Activated naive CD4-positive, alpha-beta T cell treated with anti-CD3 and anti-CD28 coated beads for 36 hours (primary cell): ENCODE measurements around the gene ARHGEF4. TPM values are rescaled to one million over a fixed set of nuclear protein-coding genes. Genes with fewer than 3 reads are reported as not detected.

ENCODE experiments used
- CTCF ChIA-PET: fragments of 350-600 bp; sonication (Branson Sonifier 250); formaldehyde crosslinking; loops from one replicate; lab custom pipeline; 2021; ENCODE audit warnings: antibody characterized with exemption; lab: Charles Lee
- DNase-seq: peaks from one replicate; pipeline ENCODE4 v3.0.0-alpha.2; 2020
- H3K27ac Mint-ChIP-seq: one replicate; pipeline ENCODE4 v1.8.0; 2021; ENCODE audit warnings: mild to moderate bottlenecking, mixed read lengths
- H3K27me3 Mint-ChIP-seq: one replicate; pipeline ENCODE4 v1.8.0; 2021; ENCODE audit warnings: low read depth, mixed read lengths
- H3K36me3 Mint-ChIP-seq: one replicate; pipeline ENCODE4 v1.8.0; 2021; ENCODE audit warnings: low read depth, mixed read lengths
- H3K4me1 Mint-ChIP-seq: one replicate; pipeline ENCODE4 v1.8.0; 2021; ENCODE audit warnings: low read depth, mixed read lengths
- H3K4me3 Mint-ChIP-seq: one replicate; pipeline ENCODE4 v1.8.0; 2021; ENCODE audit warnings: mild to moderate bottlenecking, moderate library complexity, mixed read lengths
- H3K9me3 Mint-ChIP-seq: one replicate; pipeline ENCODE4 v1.8.0; 2021; ENCODE audit warnings: mixed read lengths
- intact Hi-C: fragments of 100-400 bp; cut with micrococcal nuclease; formaldehyde crosslinking; loops from one replicate; pipeline ENCODE4 v1.15.1; 2023
- total RNA-seq, 2 experiments: library from RNA; stranded (reverse); gene quantifications; one replicate each; pipeline ENCODE4 v1.2.3, GENCODE V29; 2021

Gene ARHGEF4
- total RNA-seq, 2 experiments from 2014 or later, result 2.6 to 3.3 TPM

- Mint-ChIP-seq H3K36me3 (no peaks in the 10 kb centered on the region), H3K27me3 (peaks cover 10% of the 10 kb centered on the region), H3K27ac (no peak overlapping the region), H3K9me3 (peaks cover 1% of the 10 kb centered on the region), H3K4me3 (no peak overlapping the region), H3K4me1 (peaks cover under 1% of the 10 kb centered on the region)
- CTCF ChIA-PET, result no interaction called here
- DNase-seq, result no peak
- intact Hi-C loops, result no loop called here
These were observed 168.7 kb downstream of the ARHGEF4 start for GRCh38 chr2:131005216-131005935.

- intact Hi-C loops, result no loop called here
- CTCF ChIA-PET, result no interaction called here
- H3K27ac Mint-ChIP-seq, result no peak overlapping the region
- no peak for DNase-seq
- H3K9me3 Mint-ChIP-seq, result peaks cover 1% of the 10 kb centered on the region
- H3K4me1 Mint-ChIP-seq, result peaks cover 13% of the 10 kb centered on the region
- H3K4me3 Mint-ChIP-seq, result no peak overlapping the region
- H3K27me3 Mint-ChIP-seq, result peaks cover 8% of the 10 kb centered on the region
- H3K36me3 Mint-ChIP-seq, result no peaks in the 10 kb centered on the region
These were observed 169.8 kb downstream of the ARHGEF4 start for GRCh38 chr2:131006561-131006960.

GRCh38 chr2:131008967-131009366, 172.3 kb downstream of the ARHGEF4 start:
- H3K27ac Mint-ChIP-seq, result no peak overlapping the region
- DNase-seq, result no peak
- intact Hi-C loops, result no loop called here
- H3K4me3 Mint-ChIP-seq, result no peak overlapping the region
- peaks cover 1% of the 10 kb centered on the region for H3K9me3 Mint-ChIP-seq
- CTCF ChIA-PET, result no interaction called here
- H3K27me3 Mint-ChIP-seq, result peaks cover 4% of the 10 kb centered on the region
- peaks cover 17% of the 10 kb centered on the region for H3K4me1 Mint-ChIP-seq
- H3K36me3 Mint-ChIP-seq, result no peaks in the 10 kb centered on the region

- H3K9me3 Mint-ChIP-seq, result peaks cover 1% of the 10 kb centered on the region
- peaks cover 17% of the 10 kb centered on the region for H3K4me1 Mint-ChIP-seq
- H3K27ac Mint-ChIP-seq, result no peak overlapping the region
- H3K36me3 Mint-ChIP-seq, result no peaks in the 10 kb centered on the region
- no peak for DNase-seq
- intact Hi-C loops, result no loop called here
- CTCF ChIA-PET, result interaction anchor here (0.6 to 0.7 kb wide), 2 partner anchors 32 to 89 kb away, joined by 3 to 4 read pairs; no protein-coding TSS in a partner anchor
- peaks cover 4% of the 10 kb centered on the region for H3K27me3 Mint-ChIP-seq
- no peak overlapping the region for H3K4me3 Mint-ChIP-seq
These were observed 173.2 kb downstream of the ARHGEF4 start for GRCh38 chr2:131009713-131010475.

- H3K27me3 Mint-ChIP-seq, result peaks cover 4% of the 10 kb centered on the region
- intact Hi-C loops, result no loop called here
- H3K4me1 Mint-ChIP-seq, result peaks cover 17% of the 10 kb centered on the region
- no peak for DNase-seq
- H3K27ac Mint-ChIP-seq, result no peak overlapping the region
- peaks cover 1% of the 10 kb centered on the region for H3K9me3 Mint-ChIP-seq
- CTCF ChIA-PET, result interaction anchor here (0.6 to 0.7 kb wide), 2 partner anchors 32 to 90 kb away, joined by 3 to 4 read pairs; no protein-coding TSS in a partner anchor
- H3K36me3 Mint-ChIP-seq, result no peaks in the 10 kb centered on the region
- H3K4me3 Mint-ChIP-seq, result no peak overlapping the region
These were observed 173.9 kb downstream of the ARHGEF4 start for GRCh38 chr2:131010566-131010965.

GRCh38 chr2:131011486-131011885, 174.8 kb downstream of the ARHGEF4 start:
- H3K27ac Mint-ChIP-seq, result no peak overlapping the region
- CTCF ChIA-PET, result no interaction called here
- H3K27me3 Mint-ChIP-seq, result peaks cover 4% of the 10 kb centered on the region

GRCh38 chr2:131014141-131014540, 177.4 kb downstream of the ARHGEF4 start:
- Mint-ChIP-seq H3K36me3 (no peaks in the 10 kb centered on the region), H3K4me3 (no peak overlapping the region), H3K27me3 (peaks cover 9% of the 10 kb centered on the region), H3K4me1 (peaks cover 17% of the 10 kb centered on the region), H3K9me3 (no peaks in the 10 kb centered on the region), H3K27ac (no peak overlapping the region)
- intact Hi-C loops, result no loop called here
- CTCF ChIA-PET, result no interaction called here
- DNase-seq, result no peak

More at GRCh38 chr2:131011486-131011885, 174.8 kb downstream of the ARHGEF4 start:
- Mint-ChIP-seq H3K36me3 (no peaks in the 10 kb centered on the region), H3K9me3 (peaks cover 1% of the 10 kb centered on the region), H3K4me3 (no peak overlapping the region), H3K4me1 (peaks cover 17% of the 10 kb centered on the region)
- DNase-seq, result no peak
- intact Hi-C loops, result no loop called here

GRCh38 chr2:131015764-131016163, 179.1 kb downstream of the ARHGEF4 start:
- H3K27me3 Mint-ChIP-seq, result peaks cover 5% of the 10 kb centered on the region
- CTCF ChIA-PET, result no interaction called here
- H3K4me1 Mint-ChIP-seq, result peaks cover 12% of the 10 kb centered on the region
- H3K27ac Mint-ChIP-seq, result no peak overlapping the region
- H3K4me3 Mint-ChIP-seq, result no peak overlapping the region
- H3K36me3 Mint-ChIP-seq, result no peaks in the 10 kb centered on the region
- intact Hi-C loops, result no loop called here
- no peak for DNase-seq
- no peaks in the 10 kb centered on the region for H3K9me3 Mint-ChIP-seq

GRCh38 chr2:131016826-131017741, 180.4 kb downstream of the ARHGEF4 start:
- no peaks in the 10 kb centered on the region for H3K4me1 Mint-ChIP-seq
- no peaks in the 10 kb centered on the region for H3K36me3 Mint-ChIP-seq
- no peak overlapping the region for H3K27ac Mint-ChIP-seq
- intact Hi-C loops, result no loop called here
- H3K27me3 Mint-ChIP-seq, result peaks cover 10% of the 10 kb centered on the region
- no peak for DNase-seq
- no peak overlapping the region for H3K4me3 Mint-ChIP-seq
- no peaks in the 10 kb centered on the region for H3K9me3 Mint-ChIP-seq
- CTCF ChIA-PET, result no interaction called here

GRCh38 chr2:131022731-131023130, 186.0 kb downstream of the ARHGEF4 start:
- CTCF ChIA-PET, result no interaction called here
- no peak overlapping the region for H3K27ac Mint-ChIP-seq
- no peak overlapping the region for H3K4me3 Mint-ChIP-seq
- peaks cover 24% of the 10 kb centered on the region for H3K27me3 Mint-ChIP-seq
- H3K9me3 Mint-ChIP-seq, result no peaks in the 10 kb centered on the region
- intact Hi-C loops, result no loop called here
- no peak for DNase-seq
- H3K4me1 Mint-ChIP-seq, result no peaks in the 10 kb centered on the region
- no peaks in the 10 kb centered on the region for H3K36me3 Mint-ChIP-seq

GRCh38 chr2:131023758-131024157, 187.0 kb downstream of the ARHGEF4 start:
- H3K4me1 Mint-ChIP-seq, result no peaks in the 10 kb centered on the region
- no peak overlapping the region for H3K4me3 Mint-ChIP-seq
- intact Hi-C loops, result no loop called here
- peaks cover 25% of the 10 kb centered on the region for H3K27me3 Mint-ChIP-seq
- H3K27ac Mint-ChIP-seq, result no peak overlapping the region
- no peak for DNase-seq
- no peaks in the 10 kb centered on the region for H3K36me3 Mint-ChIP-seq
- no peaks in the 10 kb centered on the region for H3K9me3 Mint-ChIP-seq
- CTCF ChIA-PET, result no interaction called here

- CTCF ChIA-PET, result no interaction called here
- Mint-ChIP-seq H3K4me3 (no peak overlapping the region), H3K27ac (no peak overlapping the region), H3K4me1 (no peaks in the 10 kb centered on the region), H3K9me3 (no peaks in the 10 kb centered on the region), H3K36me3 (no peaks in the 10 kb centered on the region), H3K27me3 (peaks cover 20% of the 10 kb centered on the region)
- no peak for DNase-seq
- intact Hi-C loops, result no loop called here
These were observed 190.2 kb downstream of the ARHGEF4 start for GRCh38 chr2:131026919-131027318.
